ENCODE results near the gene SCARB1. TPM values are rescaled to one million over a fixed set of nuclear protein-coding genes. Genes with fewer than 3 reads are reported as not detected.

The SCARB1 gene
- total RNA-seq, 1 experiment from 2014 or later = 44.9 TPM

Other genes starting within 250 kb of the SCARB1 start
- gene UBC, start 50.8 kb upstream of the SCARB1 start, total RNA-seq (2014; rRNA removed; shearing (Covaris generic)) = 1,051 and 1,131 TPM in 2 replicates
- gene DHX37, start 125.3 kb upstream of the SCARB1 start, total RNA-seq (2014; rRNA removed; shearing (Covaris generic)) = 40.7 and 43.1 TPM in 2 replicates
- gene BRI3BP, start 129.8 kb upstream of the SCARB1 start, total RNA-seq (2014; rRNA removed; shearing (Covaris generic)) = 5.0 and 6.7 TPM in 2 replicates
- gene AACS, start 201.6 kb upstream of the SCARB1 start, total RNA-seq (2014; rRNA removed; shearing (Covaris generic)) = 34.0 and 37.4 TPM in 2 replicates

All from H7 (cell line).